ENCODE results near the gene NFATC2. TPM values are rescaled to one million over a fixed set of nuclear protein-coding genes. Genes with fewer than 3 reads are reported as not detected.

NFATC2 gene
- total RNA-seq, 4 donors from 2014 or later, result 1.6 to 3.9 (median 2.8) TPM

DNA sequence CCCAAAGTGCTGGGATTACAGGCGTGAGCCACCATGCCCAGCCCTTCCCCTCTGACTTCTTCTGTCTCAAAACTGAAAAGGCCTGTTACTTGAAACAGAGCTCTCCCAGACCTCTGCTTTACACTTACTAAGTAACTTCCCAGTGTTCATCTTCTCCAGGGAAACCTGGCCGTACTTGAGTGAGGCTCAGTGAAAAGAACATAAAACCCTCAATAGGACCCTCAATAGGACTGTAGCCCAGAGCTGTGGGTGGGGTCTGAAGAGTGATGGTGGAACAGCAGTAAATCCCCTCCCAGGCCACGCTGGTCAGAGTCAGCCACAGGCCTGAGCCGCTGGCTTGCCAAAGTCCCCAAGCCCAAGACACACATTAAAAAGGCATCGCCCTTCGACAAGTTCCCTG lies 145.4 kb downstream of the NFATC2 start:
- Histone ChIP-seq H3K4me1 (peaks cover 39 to 61% of the 10 kb centered on the region in 2 donors), H3K27ac (peak overlapping the region in 3 of 4 donors; percentile 29 to 58 (median 53)), H3K9me3 (no peaks in the 10 kb centered on the region), H3K36me3 (no peaks in the 10 kb centered on the region), H3K4me3 (no peak overlapping the region), H3K27me3 (no peaks in the 10 kb centered on the region)
- ATAC-seq, result no peak
- in situ Hi-C loops (cut with MboI; ENCODE audit: low sequenced_read_pairs in 4 of 4), result no loop called here
- TF ChIP-seq POLR2A (IDR thresholded peaks at IDR 0.05) (no peak), CTCF (IDR thresholded peaks at IDR 0.05 in 4 of 5, conservative IDR thresholded peaks at IDR 0.05 in 1 of 5) (no peak)
- no peak for DNase-seq
- intact Hi-C loops (cut with DNase I; ENCODE audit: low total_unique reads), result no loop called here

GRCh38 chr20:51396365-51396909 lies 146.1 kb downstream of the NFATC2 start:
- TF ChIP-seq POLR2A (IDR thresholded peaks at IDR 0.05) (no peak), CTCF (IDR thresholded peaks at IDR 0.05 in 4 of 5, conservative IDR thresholded peaks at IDR 0.05 in 1 of 5) (no peak)
- Histone ChIP-seq H3K9me3 (no peaks in the 10 kb centered on the region), H3K36me3 (no peaks in the 10 kb centered on the region), H3K27ac (peak overlapping the region in 3 of 4 donors; percentile 31 to 58 (median 53)), H3K4me3 (no peak overlapping the region), H3K4me1 (peaks cover 39 to 62% of the 10 kb centered on the region in 2 donors), H3K27me3 (no peaks in the 10 kb centered on the region)
- no peak for DNase-seq
- intact Hi-C loops (cut with DNase I; ENCODE audit: low total_unique reads) (no loop called here), in situ Hi-C loops (cut with MboI; ENCODE audit: low sequenced_read_pairs in 4 of 4) (no loop called here)
- ATAC-seq, result no peak

DNA sequence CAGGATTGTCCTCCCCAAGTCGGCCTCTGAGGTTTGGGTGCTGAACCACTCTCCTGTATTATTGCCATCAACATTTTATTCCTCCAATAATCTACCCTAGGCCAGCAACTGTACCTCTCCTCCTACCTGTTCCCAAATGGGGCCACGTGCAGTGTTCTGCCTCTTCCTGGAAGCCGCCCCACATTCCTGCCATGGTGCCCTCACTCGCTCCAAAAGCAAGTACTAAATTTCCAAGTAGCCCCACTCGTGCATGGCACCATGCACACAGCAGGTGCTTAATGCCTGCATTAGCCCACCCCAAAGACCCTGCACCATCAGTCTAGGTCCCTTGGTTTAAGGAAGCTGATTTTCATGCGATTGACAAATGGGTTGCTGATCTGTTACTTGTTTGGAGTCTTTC lies 147.8 kb downstream of the NFATC2 start:
- no peaks in the 10 kb centered on the region for H3K36me3 ChIP-seq
- in situ Hi-C loops (cut with MboI; ENCODE audit: low sequenced_read_pairs in 4 of 4) (no loop called here), intact Hi-C loops (cut with DNase I; ENCODE audit: low total_unique reads) (no loop called here)
- no peak overlapping the region for H3K4me3 ChIP-seq
- peaks cover 49 to 71% of the 10 kb centered on the region in 2 donors for H3K4me1 ChIP-seq
- TF ChIP-seq POLR2A (IDR thresholded peaks at IDR 0.05) (no peak), CTCF (IDR thresholded peaks at IDR 0.05 in 4 of 5, conservative IDR thresholded peaks at IDR 0.05 in 1 of 5) (no peak)
- no peaks in the 10 kb centered on the region for H3K27me3 ChIP-seq
- ATAC-seq (no peak), DNase-seq (no peak)
- H3K27ac ChIP-seq, result peak overlapping the region in 3 of 4 donors; percentile 44 to 70 (median 63)
- no peaks in the 10 kb centered on the region for H3K9me3 ChIP-seq

DNA sequence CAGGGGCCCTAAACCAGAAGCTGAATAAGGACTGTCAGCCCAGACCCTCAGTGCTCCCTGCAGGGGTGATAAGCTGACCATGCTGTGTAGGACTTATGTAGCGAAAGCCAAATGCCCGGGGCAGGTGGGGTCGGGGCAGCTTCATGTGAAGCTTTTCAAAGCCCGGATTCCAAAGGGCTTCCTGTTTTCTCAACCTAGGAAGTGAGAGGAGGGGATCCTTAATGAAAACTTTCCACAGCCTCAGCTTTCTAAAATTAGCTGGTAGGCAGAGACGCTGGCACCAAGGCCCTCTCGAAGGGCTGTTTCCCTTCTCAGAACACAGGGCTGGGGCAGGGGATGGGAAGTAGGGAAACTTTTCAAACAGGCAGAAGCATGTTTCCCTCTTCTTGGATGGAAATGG lies 148.9 kb downstream of the NFATC2 start:
- Histone ChIP-seq H3K4me3 (no peak overlapping the region), H3K36me3 (no peaks in the 10 kb centered on the region), H3K4me1 (peaks cover 43 to 64% of the 10 kb centered on the region in 2 donors), H3K27me3 (no peaks in the 10 kb centered on the region), H3K27ac (peak overlapping the region; percentile 18 to 70 (median 54)), H3K9me3 (no peaks in the 10 kb centered on the region)
- TF ChIP-seq POLR2A (IDR thresholded peaks at IDR 0.05), result no peak
- no peak for TF ChIP-seq CTCF (IDR thresholded peaks at IDR 0.05 in 4 of 5, conservative IDR thresholded peaks at IDR 0.05 in 1 of 5)
- in situ Hi-C loops (cut with MboI; ENCODE audit: low sequenced_read_pairs in 4 of 4) (no loop called here), intact Hi-C loops (cut with DNase I; ENCODE audit: low total_unique reads) (no loop called here)
- ATAC-seq, result peak in 1 of 2 donors; percentile 63
- DNase-seq, result no peak
